GM19395 (cell line): Measurements from ENCODE around the gene HRAS.
A peak's percentile ranks its signal among the peaks of the same experiment; 100 is the strongest.

Experiments
- ATAC-seq: cut with Tn5 transposase; IDR thresholded peaks from one replicate; pipeline ENCODE4 v1.9.1; 2021; ENCODE audit warnings: mild to moderate bottlenecking, moderate library complexity; ENCODE audit not compliant: unreplicated experiment

The HRAS gene

DNA sequence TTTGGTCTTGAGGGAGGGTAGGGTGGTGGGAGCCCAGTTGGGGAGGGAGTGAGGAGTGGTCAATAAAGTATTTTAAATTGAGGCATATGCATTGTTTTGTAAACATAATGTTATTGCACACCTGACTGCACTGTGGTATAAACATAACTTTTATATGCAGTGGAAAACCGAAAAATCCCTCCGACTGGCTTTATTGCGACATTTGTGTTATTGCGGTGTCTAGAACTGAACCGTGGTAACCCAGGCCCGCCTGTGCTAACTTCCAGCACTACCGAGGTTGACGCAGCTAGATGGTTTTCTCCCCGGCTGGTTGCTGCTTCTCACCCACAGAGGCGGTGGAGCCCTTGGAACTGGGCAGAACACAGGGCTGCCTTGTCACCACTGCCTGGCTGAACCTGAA is 20.8 kb downstream of the HRAS start:
- ATAC-seq = no peak

DNA sequence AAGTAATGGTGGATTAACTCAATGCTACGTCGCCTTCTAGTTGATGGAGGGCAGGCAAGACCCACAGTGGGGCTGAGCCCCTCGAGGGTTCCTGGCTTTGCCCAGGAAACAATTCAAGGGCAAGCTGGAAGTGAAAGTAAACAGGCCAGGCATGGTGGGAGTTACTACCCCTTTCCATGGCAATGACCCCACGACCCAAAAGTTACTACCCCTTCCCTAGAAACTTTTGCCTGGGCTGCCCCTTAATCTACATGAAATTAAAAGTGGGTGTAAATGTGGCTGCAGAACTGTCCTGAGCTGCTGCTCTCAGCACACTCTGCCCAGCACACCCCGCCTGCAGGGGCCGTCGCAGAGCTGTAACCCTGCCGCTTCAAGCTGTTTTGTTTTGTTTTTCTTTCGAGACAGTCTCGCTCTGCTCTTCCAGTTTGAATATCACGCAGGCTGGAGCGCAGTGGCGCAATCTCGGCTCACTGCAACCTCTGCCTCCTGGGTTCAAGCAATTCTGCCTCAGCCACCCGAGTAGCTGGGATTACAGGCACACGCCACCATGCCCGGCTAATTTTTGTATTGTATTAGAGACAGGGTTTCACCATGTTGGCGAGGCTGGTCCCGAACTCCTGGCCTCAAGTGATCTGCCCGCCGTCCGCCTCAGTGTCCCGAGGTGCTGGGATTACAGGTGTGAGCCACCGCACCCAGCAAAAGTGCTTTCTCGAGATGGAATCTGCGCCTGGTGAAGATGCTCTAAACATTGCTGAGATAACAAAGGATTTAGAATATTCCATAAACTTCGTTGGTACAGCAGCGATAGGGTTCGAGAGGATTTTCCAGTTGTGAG is 22.4 kb downstream of the HRAS start:
- ATAC-seq = no peak

DNA sequence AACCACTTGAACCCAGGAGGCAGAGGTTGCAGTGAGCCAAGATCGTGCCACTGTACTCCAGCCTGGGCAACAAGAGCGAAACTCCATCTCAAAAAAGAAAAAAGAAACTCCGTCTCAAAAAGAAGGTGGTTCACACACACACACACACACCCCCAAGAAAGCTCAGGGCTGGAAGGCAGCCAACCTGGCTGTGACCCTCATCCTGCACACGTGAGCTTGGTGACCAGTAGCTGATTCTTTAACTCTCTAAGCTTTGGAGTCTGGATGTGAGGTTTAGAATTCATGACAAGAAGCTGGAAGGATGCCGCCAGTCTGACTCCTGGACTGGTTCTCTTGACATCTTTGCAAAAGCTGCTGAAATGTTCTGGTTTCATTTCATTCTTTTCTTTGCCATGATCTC is 26.4 kb downstream of the HRAS start:
- ATAC-seq = no peak

DNA sequence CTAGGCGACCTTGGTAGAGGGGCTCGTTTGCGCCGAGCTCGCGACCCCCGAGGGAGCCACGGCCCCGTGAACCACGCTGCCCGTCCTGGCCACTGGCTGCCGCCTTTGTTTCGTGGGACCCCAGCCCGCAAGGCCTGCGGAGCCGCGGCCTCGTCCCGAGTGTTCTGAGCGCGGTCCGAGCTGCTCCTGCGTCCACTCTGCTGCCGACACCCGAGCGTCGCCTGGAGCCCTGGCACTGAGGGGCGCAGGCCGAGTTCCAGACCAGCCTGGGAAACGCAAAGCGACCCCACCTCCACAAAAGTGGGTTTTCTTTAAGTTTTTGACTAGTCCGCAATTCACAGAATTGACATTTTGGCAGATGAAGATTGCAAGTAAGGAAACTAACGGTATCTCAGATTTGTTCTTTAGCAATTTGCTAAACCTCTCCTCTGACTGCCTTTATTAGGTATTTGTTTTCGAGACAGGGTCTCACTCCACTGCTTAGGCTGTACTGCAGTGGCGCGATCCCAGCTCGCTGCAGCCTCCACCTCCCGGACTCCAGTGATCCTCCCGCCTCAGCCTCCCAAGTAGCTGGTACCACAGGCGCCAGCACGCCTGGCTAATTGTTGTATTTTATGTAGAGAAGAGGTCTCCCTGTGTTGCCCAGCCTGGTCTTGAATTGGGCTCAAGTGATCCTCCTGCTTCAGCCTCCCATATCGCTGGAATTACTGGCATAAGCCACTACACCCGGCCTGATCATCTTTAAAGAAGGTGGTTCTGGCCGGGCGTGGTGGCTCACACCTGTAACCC is 27.5 kb downstream of the HRAS start:
- ATAC-seq = no peak

DNA sequence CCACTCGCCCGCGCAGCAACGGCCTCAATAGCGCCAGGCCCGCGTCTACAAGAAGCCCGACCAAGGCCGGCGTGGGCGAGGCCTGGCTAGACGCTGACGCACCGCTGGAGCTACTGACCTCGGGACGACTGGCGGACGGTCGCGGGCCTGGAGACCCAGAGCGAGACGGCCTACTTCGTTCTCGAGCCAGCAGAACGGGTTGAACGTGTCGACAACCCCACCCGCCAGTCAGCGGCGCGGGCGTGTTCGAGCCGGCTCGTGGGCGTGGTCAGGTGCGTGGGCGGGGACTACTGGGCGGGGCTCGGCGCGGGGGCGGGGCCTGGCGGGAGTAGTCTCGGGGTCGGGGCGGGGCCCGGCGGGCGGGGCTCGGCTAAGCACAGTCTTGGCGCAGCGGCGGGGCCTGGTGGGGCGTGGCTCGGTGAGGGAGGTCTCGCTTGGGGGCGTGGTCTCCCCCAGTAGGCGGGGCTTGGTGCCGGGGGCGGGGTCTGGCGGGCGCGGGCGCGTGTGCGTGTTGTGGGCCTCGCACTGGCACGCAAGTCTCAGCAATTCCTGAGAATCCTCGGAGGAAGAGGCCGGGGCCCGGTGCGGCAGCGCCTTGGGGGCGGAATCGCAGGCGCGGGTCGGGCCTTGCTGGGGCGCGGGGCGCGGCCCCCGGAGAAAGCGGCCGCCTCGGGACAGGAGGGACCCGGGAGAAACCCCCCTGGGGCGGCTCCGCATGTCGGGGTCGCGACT is 28.2 kb downstream of the HRAS start, which contains the start of gene RNH1:
Gene RNH1 (minus strand): TSS at position 248 of the 732 bp plus-strand sequence. CDS start 5,080 bp downstream, outside the sequence.
- peak; percentile 33 for ATAC-seq

DNA sequence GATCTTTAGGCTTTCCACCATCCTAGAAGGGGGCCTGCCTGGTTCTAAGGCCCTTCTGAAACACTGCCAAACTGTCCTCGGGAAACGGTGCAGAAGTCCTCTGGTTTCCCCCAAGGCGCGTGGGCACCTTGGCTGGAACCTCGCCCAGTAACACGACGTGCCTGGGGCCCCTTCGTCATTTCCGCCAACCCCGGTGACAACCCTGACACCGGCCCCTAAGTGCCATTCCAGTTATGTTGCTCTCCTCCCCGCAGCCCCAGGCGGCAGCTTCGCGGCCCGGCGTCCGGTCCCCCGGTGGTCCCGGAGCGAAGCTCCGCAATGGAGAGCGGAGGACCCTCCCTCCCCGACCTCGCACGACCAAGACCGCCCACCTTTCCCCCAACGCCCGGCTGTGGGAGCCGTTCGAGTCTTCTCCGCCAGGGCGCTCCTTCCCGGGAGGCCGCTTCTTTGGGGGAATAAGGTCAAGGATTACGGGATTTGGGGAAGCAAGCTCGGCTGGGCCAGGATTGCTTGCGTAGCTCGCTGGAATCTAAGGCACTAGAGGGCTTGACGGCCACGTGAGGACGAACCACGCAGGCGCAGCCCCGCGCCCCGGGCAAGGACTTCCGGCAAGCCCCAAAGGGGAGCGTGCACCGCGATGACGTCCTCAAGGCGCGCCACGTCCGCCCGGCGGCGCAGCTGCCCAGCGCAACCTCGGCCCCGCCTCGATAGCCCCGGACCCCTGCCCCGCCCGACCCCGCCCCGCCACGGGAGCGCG is 29.0 kb downstream of the HRAS start:
- peak; percentile 66 for ATAC-seq

DNA sequence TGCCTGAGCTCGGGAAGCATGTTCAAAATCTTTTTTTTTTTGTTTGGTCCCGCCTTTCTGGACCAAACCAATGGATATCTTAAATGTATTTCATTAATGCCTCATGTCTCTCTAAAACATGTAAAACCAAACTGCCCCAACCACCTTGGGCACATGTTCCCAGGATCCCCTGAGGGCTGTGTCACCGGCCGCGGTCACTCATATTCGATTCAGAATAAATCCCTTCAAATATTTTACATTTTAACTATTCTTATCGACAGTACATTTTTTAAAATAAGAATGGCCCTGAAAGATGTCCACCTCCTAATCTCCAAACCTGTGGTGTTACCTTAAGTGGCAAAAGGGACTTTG is 30.4 kb downstream of the HRAS start:
- no peak for ATAC-seq

DNA sequence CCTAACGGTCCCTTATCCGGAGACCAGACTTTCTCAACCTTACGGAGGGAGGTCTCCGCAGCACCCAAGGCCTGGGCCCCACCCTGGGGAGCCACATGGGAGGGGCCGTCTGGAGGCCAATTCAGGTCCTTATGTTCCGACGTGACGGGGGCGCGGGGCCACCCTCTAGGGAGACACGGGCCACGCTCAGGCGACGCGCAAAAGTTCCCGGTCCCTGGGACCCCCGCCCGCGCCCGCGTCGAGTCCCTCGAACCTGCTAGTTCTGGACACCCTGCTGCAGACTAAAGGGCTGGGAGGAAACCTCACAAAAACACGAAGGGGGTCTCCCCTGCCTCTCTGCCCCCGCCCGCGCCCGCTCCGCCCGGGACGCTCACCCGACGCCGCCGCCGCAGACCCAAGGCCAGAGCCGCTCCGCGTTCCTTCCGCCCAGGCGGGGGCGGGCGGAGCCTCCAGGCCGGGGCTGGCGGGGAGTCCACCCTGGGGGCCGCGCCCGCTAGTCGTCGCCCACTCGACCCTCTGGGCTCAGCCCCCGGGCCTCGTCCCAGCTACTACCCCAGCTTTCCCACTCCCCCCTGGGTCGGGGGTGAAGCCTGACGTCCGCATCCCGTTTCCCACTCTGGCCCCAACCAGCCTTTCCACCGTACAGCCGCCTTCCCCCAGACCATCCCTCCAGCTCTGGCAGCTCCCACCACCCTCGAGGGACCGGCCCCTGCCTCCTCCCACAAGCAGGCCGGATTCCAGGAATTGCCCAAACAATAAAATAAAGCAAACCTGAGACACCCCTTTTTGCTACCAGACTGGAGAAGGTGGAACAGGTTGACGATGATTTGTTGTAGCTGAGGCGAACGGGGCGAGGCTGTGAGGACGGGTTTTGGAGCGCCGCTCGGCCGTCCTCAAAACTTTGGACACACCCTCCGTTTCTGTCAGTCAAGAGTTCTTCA is 31.1 kb downstream of the HRAS start:
- no peak for ATAC-seq

DNA sequence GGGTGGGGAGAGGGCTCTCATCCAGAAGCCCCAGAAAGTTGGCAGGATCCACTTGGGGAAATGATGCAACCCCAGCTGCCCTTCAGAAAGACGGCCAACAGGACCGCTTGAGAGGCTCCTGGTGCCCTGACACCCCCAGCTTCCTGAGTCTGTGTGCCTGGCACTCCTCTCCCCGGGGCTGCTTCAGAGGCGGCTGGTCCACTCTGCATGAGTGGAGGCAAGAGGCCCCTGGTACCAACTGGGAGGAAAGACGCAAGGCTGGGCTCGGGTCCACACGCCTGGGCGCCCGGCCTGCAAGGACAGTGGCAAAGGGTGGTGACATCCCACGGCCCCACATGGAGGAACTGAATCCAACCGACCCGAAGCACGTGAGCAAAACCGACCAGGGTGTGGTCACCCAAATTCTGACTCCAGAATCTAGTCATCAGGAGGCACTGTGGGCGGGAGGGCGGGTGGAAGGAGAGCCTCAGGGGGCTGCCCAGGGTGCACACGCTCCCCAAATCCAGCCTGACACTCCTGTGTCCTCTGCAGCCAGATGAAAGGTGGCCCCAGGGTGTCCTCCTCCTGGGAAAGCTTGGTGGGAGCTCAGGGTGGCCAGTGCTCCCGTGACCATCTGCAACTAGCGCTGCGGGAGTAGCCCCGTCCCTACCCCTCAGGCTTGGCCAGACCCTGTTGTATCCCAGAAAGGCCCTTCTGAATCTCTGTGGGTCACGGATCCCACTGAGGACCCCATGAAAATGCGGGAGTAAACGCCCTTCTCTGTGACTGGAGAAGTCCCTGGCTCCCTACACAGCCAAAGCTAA is 32.0 kb downstream of the HRAS start:
- ATAC-seq = no peak

DNA sequence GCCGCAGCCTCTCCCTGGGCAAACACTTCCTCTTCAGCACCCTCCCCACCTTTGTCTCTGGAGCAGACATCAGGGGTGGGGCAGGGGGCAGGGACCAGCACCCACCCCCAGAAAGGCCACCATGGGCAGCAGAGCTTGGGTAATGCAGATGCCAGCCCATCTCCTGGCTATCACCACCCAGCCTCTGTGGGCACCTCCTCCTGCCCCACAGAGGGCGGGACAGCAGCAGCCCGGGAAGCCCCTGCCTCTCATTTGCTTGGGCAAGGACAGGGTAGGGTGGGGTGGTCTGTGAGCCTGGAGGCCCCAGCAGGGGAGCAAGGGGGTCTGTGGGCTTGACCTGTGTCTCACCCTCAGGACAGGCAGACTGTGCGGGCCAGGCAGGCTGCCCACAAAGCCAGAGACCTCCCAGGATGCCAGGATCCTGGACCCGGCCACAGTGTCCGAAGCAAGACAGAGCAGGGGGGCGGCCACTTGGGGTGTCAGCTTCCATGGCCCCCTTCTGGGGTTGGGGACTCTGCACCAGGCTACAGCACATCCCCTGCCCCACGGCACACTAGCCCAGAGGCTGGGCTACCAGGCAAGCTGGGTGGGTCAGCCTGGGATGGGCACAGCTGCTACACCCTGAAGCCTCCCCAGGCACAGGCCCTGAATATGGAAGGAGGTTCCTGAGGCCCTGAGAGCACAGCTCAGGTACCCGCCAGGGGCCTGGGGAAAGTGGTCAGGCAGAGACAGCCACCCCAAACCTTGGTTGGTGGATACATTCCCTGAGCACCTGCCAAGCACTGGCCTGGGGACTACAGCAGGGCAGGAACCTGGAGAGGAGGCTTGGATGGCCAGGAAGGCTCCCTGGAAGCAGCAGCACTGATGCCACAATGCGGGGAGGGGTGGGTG is 32.8 kb downstream of the HRAS start:
- no peak for ATAC-seq

DNA sequence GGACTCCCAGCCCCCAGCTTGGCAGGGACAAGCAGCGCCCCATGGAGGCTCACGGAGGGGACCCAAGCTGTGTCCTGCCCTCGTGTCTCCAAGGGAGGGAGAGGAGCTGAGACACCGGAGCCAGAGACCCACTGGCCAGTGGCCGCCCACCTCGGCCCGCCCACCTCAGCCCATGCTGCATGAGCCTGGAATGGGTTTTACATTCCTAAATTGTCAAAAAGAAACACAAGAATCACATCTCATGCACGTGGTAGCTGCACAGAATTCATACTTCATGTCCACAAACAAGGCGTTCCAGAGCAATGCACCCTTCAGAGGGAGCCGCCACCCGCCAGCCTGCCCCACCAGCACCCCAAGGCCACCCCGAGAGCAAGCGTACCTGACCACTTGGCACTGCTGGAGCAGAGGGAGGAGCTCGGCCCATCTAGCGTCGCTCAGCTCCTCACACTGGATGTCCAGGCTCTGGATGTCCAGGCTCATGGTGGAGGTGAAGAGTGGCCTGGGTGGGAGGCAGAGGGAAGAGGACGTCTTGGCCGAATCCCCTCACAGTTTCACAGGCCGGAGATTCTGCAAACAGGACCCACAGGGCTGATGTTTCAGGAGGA is 33.6 kb downstream of the HRAS start:
- ATAC-seq = no peak

DNA sequence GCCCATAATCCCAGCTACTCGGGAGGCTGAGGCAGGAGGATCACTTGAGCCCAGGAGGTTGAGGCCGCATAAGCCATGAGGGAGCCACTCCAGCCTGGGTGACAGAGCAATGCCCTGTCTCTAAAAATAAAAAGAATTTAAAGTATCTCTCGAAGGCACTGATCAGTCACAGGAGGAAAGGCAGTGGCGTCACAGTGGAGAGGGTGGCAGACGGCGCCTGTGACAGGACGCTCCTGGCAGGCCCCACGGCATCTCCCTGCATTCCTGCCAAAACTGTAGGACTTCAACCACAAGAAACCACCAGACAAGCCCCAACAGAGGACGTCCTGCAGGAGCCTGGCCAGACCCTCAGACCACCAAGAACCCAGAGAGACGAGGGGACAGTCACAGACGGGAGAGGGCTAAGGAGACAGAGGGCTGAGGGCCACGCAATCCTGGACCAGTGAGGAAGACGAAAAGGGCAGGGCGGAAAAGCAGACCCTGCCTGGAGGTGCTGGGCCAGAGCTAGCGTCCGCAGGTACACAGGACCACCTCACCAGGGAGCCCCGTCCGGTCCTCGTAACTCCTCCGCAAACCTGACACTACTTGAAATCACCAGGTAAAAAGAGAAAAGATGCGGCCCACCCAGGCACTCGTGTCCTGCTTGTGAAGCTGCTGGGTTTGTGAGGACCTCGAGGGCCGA is 34.2 kb downstream of the HRAS start:
- ATAC-seq = no peak

DNA sequence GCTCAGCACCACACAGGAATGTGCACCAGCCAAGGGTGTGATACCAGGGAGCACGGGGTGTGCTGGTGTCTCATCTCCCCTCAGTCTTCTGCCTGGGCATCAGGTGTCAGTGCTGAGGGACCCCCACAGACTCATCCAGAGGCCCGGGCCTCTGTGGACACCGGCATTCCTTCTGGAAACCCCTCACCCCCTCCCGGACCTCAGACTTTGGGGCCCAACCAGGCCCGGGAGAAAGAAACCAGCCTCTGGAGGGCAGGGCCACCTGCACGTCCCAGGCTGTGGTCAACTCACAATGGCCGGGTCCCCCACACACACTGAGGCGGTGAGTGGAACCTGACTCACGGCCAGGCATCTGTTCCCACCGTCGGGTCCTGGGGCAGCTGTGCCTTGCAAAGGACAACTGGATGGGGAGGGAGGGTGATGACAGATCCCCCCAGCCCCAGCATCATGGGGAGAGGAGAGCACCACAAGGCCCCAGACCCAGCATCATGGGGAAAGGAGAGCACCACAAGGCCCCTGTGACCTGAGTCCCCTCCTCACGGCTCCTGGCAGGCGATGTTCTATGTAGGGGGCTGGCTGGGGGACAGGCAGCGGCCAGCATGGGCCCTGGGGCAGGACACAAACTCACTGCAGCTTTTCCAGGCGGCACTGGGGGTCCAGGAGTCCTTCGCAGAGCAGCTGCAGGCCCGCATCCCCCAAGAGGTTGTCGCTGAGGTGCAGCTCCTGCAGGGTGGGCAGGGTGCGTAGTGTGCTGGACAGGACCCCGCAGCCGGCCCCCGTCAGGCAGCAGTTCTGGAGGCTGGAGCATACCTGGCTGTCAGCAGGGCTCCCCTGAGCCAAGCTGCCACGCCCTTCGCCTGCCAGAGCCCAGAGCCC is 35.9 kb downstream of the HRAS start:
- ATAC-seq = no peak

DNA sequence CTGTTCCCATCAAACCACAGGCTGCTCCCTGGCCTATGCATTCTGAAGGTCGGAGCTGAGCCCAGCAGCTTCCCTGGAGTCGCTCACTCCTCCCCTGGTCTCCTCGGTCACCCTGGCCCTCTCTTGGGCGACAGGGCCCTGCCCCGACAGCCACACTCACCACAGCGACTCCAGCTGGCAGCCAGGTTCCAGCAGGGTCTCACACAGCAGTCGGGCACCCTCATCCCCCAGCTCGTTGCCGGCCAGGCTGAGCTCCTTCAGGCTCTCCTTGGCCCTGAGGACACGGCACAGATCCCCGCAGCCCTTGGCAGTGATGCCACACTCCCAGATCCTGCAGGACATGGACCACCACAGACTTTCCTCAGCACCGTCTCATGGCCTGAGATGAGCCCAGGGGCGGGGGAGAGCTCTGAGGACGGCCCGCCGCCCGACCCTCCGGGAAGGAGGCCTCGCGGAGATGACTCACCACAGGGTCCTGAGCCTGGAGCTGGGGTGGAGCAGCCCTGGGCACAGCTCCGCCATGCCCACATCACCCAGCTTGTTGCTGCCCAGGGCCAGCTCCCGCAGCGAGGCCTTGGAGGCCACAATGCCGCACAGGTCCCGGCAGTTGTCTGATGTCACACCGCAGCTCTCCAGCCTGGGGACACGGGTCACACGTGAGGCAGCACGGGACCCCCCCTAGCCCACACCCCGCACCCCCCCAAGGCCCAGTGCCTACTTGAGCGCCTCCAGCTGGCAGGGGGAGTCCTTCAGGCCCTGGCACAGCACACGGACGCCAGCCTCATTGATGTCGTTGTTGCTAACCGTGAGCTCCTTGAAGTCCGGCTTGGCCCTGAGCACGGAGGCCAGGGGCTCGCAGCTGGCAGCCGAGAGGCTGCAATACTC is 36.8 kb downstream of the HRAS start:
- ATAC-seq = no peak
